ENCODE measurements around the gene SH2D4B.

SH2D4B gene

GRCh38 chr10:80690434-80690833 is 152.7 kb downstream of the SH2D4B start:
- no peak for DNase-seq (ENCODE audit: low spot score)

- no peak for DNase-seq (ENCODE audit: low spot score)
Measured at GRCh38 chr10:80691441-80691840, 153.7 kb downstream of the SH2D4B start.

- DNase-seq (ENCODE audit: low spot score): no peak
Measured at GRCh38 chr10:80693565-80693964, 155.9 kb downstream of the SH2D4B start.

GRCh38 chr10:80694930-80695329 is 157.2 kb downstream of the SH2D4B start:
- no peak for DNase-seq (ENCODE audit: low spot score)
